NT2/D1 (cell line): ENCODE results near the gene SMCP.

ENCODE experiments used
- YY1 ChIP-seq: IDR thresholded peaks from 2 replicates; pipeline ENCODE4 v1.6.1; 2011; ENCODE audit not compliant: insufficient read length, insufficient read depth
- ZNF274 ChIP-seq: IDR thresholded peaks from 2 replicates; pipeline ENCODE4 v1.6.1; 2011; ENCODE audit warnings: mild to moderate bottlenecking, low read depth, low read length

- no peak for TF ChIP-seq YY1
- no peak for TF ChIP-seq ZNF274
These were observed 34.8 kb downstream of the SMCP start for GRCh38 chr1:152912900-152913299.
